ENCODE measurements around the gene TTLL8. TPM values are rescaled to one million over a fixed set of nuclear protein-coding genes. Genes with fewer than 3 reads are reported as not detected.

The TTLL8 gene
- total and polyA plus RNA-seq, 2 of the 8 experiments (the other 6 are each of a cell fraction or from before 2014, with no cell fraction given), result not detected

DNA sequence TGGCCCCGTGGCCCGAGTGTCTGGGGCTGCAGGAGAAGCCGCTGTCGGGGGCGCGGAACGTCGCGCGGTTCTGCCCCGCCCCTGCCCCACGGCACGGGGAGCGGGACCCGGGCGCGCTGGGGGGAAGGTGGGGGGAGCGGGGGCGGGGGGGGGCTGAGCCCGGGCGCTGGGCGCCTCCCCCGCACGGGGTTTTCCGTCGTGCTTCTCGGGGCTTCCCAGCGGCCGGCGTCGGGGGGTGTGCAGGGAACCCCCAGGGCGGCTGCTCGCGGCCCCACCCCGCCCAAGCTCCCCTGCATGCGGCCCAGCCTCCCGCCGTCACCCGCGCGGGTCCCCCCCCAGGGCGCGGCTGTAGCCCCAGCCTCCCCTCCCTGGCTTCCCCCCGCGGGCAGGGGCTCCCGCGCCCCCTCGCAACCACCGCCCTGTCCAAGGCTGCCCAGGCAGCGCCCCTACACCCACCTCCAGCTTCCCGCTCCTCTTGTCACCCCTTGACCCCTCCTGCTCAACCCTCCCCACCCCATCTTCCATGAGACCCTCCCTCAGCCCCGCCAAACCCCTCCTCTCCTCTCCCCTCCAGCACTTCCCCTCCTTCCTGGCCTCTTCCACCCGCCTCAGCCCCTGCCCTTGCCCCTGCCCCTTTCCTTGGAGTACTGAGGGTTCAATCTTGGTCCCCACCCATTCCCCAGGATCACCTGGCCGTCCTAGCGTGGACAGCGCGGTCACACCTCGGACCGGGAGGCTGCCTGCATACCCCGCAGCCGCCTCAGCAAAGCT is 47.2 kb downstream of the TTLL8 start:
- Histone ChIP-seq H2BK20ac (ENCODE audit: low read length) (no peak overlapping the region), H2AFZ (ENCODE audit: low read length) (no peak overlapping the region; the same call in 1 of the 2 replicates), H3K4ac (replicated peaks; ENCODE audit: insufficient read length, low read depth, low read length) (peak overlapping the region; percentile 44), H3K23me2 (ENCODE audit: low read depth, low read length) (peaks cover 9% of the 10 kb centered on the region; the same call in 1 of the 2 replicates), H3K9me3 (ENCODE audit: insufficient read depth in 2 of 2, low read depth in 1 of 2, low read length in 1 of 2) (no peaks in the 10 kb centered on the region), H4K8ac (ENCODE audit: extremely low read depth, insufficient read depth, low read length) (0 out of 2 replicates have a peak overlapping the region, but pooled peaks have one; percentile 28), H4K20me1 (replicated peaks in 1 of 2; ENCODE audit: control insufficient read depth in 1 of 2, insufficient read depth in 2 of 2, low read length in 2 of 2) (peaks cover 0 to 2% of the 10 kb centered on the region in 2 experiments), H3K56ac (replicated peaks; ENCODE audit: insufficient read length, low read depth, low read length) (no peak overlapping the region), H3K4me1 (replicated peaks in 1 of 4; ENCODE audit: control insufficient read depth in 3 of 4, insufficient read depth in 4 of 4, low read length in 3 of 4) (peaks cover 0 to 25% (median 16%) of the 10 kb centered on the region in 4 experiments; a peak in 6 of 7 replicates), H3K18ac (ENCODE audit: extremely low read depth, low read length) (peak overlapping the region; percentile 71; the same call in 1 of the 2 replicates), H3K27me3 (replicated peaks in 1 of 4; ENCODE audit: control insufficient read depth in 3 of 4, extremely low read depth in 1 of 4, insufficient read depth in 3 of 4, low read length in 3 of 4) (peaks cover 19 to 56% (median 42%) of the 10 kb centered on the region in 4 experiments), H3K23ac (ENCODE audit: insufficient read length) (no peak overlapping the region), H3K4me2 (ENCODE audit: insufficient read depth in 1 of 2, low read depth in 2 of 2, low read length in 2 of 2) (peak overlapping the region; percentile 26 to 75), H2BK120ac (replicated peaks; ENCODE audit: low read depth, low read length) (no peak overlapping the region), H3K14ac (ENCODE audit: insufficient read length) (no peak overlapping the region), H2AK5ac (ENCODE audit: low read depth, low read length) (no peak overlapping the region), H4K91ac (replicated peaks; ENCODE audit: insufficient read length, low read length) (no peak overlapping the region), H4K5ac (ENCODE audit: insufficient read length, low read depth, low read length) (no peak overlapping the region), H3K36me3 (ENCODE audit: control insufficient read depth in 2 of 4, insufficient read depth in 4 of 4, low read length in 3 of 4) (no peaks in the 10 kb centered on the region), H3K79me1 (ENCODE audit: low read depth, low read length) (no peaks in the 10 kb centered on the region; the same call in 1 of the 2 replicates), H3K79me2 (ENCODE audit: control insufficient read depth in 1 of 2, insufficient read depth in 2 of 2, low read length in 2 of 2) (no peaks in the 10 kb centered on the region), H3K9ac (replicated peaks in 1 of 4; ENCODE audit: extremely low read depth in 1 of 4, low read depth in 3 of 4, low read length in 3 of 4) (no peak overlapping the region), H2BK15ac (ENCODE audit: low read length) (no peak overlapping the region), H3K27ac (ENCODE audit: low read depth, low read length) (no peak overlapping the region), H2BK12ac (ENCODE audit: low read depth, low read length) (no peak overlapping the region), H3K4me3 (ENCODE audit: extremely low read depth in 1 of 4, insufficient read depth in 2 of 4, low read depth in 3 of 4, low read length in 4 of 4) (peak overlapping the region in 2 of 4 experiments; percentile 19 to 51; a peak in 4 of 8 replicates), H2BK5ac (ENCODE audit: low read depth, low read length) (no peak overlapping the region)
- ChIA-PET CTCF (ENCODE audit: partially characterized antibody) (interaction anchor here (1.6 to 2.3 kb wide), 2 partner anchors 21 to 28 kb away, joined by 5 to 11 read pairs; no protein-coding TSS in a partner anchor), POLR2A (ENCODE audit: partially characterized antibody) (no interaction called here)
- 17% methylated on average over 10 of the region's 61 CpGs; no CpG with 5 or more reads in 1 of the 2 experiments for WGBS, 2 experiments (ENCODE audit: extremely low coverage in 1 of 2, insufficient coverage in 1 of 2, insufficient read length in 1 of 2, insufficient replicate concordance in 2 of 2, low coverage in 1 of 2, low lambda C conversion rate in 2 of 2, missing lambda C conversion rate in 1 of 2)
- FAIRE-seq, result no peak
- DNase-seq (ENCODE audit: low read depth in 1 of 2, low spot score in 2 of 2), result peak in 1 of 2 experiments; percentile 54
- TF ChIP-seq, protein P1, sequence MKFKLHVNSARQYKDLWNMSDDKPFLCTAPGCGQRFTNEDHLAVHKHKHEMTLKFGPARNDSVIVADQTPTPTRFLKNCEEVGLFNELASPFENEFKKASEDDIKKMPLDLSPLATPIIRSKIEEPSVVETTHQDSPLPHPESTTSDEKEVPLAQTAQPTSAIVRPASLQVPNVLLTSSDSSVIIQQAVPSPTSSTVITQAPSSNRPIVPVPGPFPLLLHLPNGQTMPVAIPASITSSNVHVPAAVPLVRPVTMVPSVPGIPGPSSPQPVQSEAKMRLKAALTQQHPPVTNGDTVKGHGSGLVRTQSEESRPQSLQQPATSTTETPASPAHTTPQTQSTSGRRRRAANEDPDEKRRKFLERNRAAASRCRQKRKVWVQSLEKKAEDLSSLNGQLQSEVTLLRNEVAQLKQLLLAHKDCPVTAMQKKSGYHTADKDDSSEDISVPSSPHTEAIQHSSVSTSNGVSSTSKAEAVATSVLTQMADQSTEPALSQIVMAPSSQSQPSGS (IDR thresholded peaks at IDR 0.05; ENCODE audit: low read length), result no peak
- TF ChIP-seq CHD1 (IDR thresholded peaks at IDR 0.05; ENCODE audit: low read depth, low read length), result no peak
- TF ChIP-seq JUND (IDR thresholded peaks at IDR 0.05; ENCODE audit: low read length), result no peak
- TF ChIP-seq KDM1A (IDR thresholded peaks at IDR 0.05; ENCODE audit: borderline replicate concordance, low read length), result no peak
- no peak for TF ChIP-seq NRF1 (IDR thresholded peaks at IDR 0.05; ENCODE audit: low read depth, low read length)

All from H1 (cell line).